ENCODE measurements around the gene POLE3.
"Not testable (repeated sequence)": the region's sequence is repeated elsewhere in the genome, so short reads cannot be mapped to it uniquely, and the experiment has no call there.

The POLE3 gene

GRCh38 chr9:113410207-113410864 is at the start of gene POLE3, which contains the start of gene C9orf43:
POLE3 (minus strand) TSS chr9:113410675; CDS start chr9:113410293, 382 bp downstream.
C9orf43 (plus strand) TSS chr9:113410747; CDS start chr9:113413494, 2,747 bp downstream.
- DNase-seq (ENCODE audit: low read depth) = peak; percentile 92

GRCh38 chr9:113456235-113456634 is 45.8 kb upstream of the POLE3 start:
- DNase-seq (ENCODE audit: low read depth) = no peak

- no peak for DNase-seq (ENCODE audit: low read depth)
Measured at GRCh38 chr9:113454914-113455761, 44.7 kb upstream of the POLE3 start.

- DNase-seq (ENCODE audit: low read depth) = no peak
Measured at GRCh38 chr9:113452113-113452605, 41.7 kb upstream of the POLE3 start.

- DNase-seq (ENCODE audit: low read depth) = no peak
Measured at GRCh38 chr9:113449376-113449775, 38.9 kb upstream of the POLE3 start.

- no peak for DNase-seq (ENCODE audit: low read depth)
Measured at GRCh38 chr9:113446323-113446740, 35.9 kb upstream of the POLE3 start.

- no peak for DNase-seq (ENCODE audit: low read depth)
Measured at GRCh38 chr9:113444736-113445135, 34.3 kb upstream of the POLE3 start.

- not testable (repeated sequence) for DNase-seq (ENCODE audit: low read depth)
Measured at GRCh38 chr9:113437716-113438115, 27.2 kb upstream of the POLE3 start.

- DNase-seq (ENCODE audit: low read depth) = no peak
Measured at GRCh38 chr9:113436728-113437515, 26.4 kb upstream of the POLE3 start.

- no peak for DNase-seq (ENCODE audit: low read depth)
Measured at GRCh38 chr9:113431191-113431590, 20.7 kb upstream of the POLE3 start.

GRCh38 chr9:113428062-113428615 is 17.7 kb upstream of the POLE3 start:
- DNase-seq (ENCODE audit: low read depth) = no peak

- no peak for DNase-seq (ENCODE audit: low read depth)
Measured at GRCh38 chr9:113427629-113428028, 17.2 kb upstream of the POLE3 start.

- no peak for DNase-seq (ENCODE audit: low read depth)
Measured at GRCh38 chr9:113426701-113427100, 16.2 kb upstream of the POLE3 start.

GRCh38 chr9:113425072-113425471 is 14.6 kb upstream of the POLE3 start:
- DNase-seq (ENCODE audit: low read depth) = no peak

GRCh38 chr9:113421726-113422125 is 11.3 kb upstream of the POLE3 start:
- DNase-seq (ENCODE audit: low read depth) = no peak

GRCh38 chr9:113417370-113417769 is 6.9 kb upstream of the POLE3 start:
- no peak for DNase-seq (ENCODE audit: low read depth)

GRCh38 chr9:113416149-113416721 is 5.8 kb upstream of the POLE3 start:
- DNase-seq (ENCODE audit: low read depth) = no peak

- no peak for DNase-seq (ENCODE audit: low read depth)
Measured at GRCh38 chr9:113409883-113410206, 630 bp downstream of the POLE3 start.

- DNase-seq (ENCODE audit: low read depth) = no peak
Measured at GRCh38 chr9:113409481-113409880, 994 bp downstream of the POLE3 start.

- peak; percentile 23 for DNase-seq (ENCODE audit: low read depth)
Measured at GRCh38 chr9:113406873-113407511, 3.5 kb downstream of the POLE3 start.

GRCh38 chr9:113406353-113406752 is 4.1 kb downstream of the POLE3 start:
- not testable (repeated sequence) for DNase-seq (ENCODE audit: low read depth)
